Esophagus mucosa (tissue), 1 donor: ENCODE measurements around the gene IRS1. TPM values are rescaled to one million over a fixed set of nuclear protein-coding genes. Genes with fewer than 3 reads are reported as not detected.
"Not testable (repeated sequence)": the region's sequence is repeated elsewhere in the genome, so short reads cannot be mapped to it uniquely, and the experiment has no call there.

Experiments used
- ATAC-seq: fragments of 200-7000 bp; cut with Tn5 transposase; one replicate; pipeline ENCODE4 v1.9.1; 2020
- total RNA-seq: library from RNA; stranded (reverse); gene quantifications from one replicate; pipeline ENCODE4 v1.2.4, GENCODE V29; 2023
- donor health status: DM: yes; HTN: yes; CAD: no.

Gene IRS1, protein sequence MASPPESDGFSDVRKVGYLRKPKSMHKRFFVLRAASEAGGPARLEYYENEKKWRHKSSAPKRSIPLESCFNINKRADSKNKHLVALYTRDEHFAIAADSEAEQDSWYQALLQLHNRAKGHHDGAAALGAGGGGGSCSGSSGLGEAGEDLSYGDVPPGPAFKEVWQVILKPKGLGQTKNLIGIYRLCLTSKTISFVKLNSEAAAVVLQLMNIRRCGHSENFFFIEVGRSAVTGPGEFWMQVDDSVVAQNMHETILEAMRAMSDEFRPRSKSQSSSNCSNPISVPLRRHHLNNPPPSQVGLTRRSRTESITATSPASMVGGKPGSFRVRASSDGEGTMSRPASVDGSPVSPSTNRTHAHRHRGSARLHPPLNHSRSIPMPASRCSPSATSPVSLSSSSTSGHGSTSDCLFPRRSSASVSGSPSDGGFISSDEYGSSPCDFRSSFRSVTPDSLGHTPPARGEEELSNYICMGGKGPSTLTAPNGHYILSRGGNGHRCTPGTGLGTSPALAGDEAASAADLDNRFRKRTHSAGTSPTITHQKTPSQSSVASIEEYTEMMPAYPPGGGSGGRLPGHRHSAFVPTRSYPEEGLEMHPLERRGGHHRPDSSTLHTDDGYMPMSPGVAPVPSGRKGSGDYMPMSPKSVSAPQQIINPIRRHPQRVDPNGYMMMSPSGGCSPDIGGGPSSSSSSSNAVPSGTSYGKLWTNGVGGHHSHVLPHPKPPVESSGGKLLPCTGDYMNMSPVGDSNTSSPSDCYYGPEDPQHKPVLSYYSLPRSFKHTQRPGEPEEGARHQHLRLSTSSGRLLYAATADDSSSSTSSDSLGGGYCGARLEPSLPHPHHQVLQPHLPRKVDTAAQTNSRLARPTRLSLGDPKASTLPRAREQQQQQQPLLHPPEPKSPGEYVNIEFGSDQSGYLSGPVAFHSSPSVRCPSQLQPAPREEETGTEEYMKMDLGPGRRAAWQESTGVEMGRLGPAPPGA (N-terminal part only)
- total RNA-seq = 13.9 TPM

DNA sequence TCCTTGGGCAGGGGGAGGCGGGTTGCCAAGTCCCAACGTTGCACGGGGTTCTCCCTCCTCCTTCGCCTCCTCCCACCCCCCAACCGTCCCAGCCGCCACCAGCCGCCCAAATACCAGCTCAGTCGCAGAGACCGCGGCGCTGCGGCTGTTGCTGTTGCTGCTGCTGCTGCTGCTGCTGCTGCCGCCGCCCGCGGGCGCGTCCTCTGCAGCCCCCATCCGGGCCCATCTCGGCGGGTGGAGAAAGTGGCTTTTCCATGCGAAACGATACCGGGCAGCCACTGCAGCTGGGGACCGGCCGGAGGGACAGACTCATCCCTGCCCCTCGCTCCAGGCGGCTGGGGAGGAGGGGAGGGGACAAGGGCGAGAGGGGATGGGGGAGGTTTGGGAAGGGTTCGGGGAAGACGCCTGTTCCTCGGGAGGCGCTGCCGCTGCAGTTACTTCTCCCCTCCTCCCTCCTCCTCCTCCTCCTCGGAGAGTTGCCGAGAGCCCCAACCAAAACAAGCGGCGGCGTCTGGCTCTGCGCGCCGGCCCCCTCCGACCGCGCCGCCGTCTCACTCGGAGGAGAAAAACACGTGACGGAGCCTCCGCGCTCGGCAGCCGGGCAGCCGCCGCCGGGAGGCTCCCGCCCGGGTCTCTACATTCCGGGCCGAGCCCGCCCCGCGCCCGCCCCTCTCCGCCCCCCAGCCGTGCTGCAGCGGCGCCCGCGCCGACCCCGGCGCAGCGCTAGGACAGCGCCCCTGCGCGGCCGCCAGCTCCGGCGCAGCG is at the start of gene IRS1:
Gene IRS1 (minus strand): TSS at position 610 of the 765 bp plus-strand sequence. CDS start 1,082 bp downstream, outside the sequence.
- peak; percentile 63 for ATAC-seq

DNA sequence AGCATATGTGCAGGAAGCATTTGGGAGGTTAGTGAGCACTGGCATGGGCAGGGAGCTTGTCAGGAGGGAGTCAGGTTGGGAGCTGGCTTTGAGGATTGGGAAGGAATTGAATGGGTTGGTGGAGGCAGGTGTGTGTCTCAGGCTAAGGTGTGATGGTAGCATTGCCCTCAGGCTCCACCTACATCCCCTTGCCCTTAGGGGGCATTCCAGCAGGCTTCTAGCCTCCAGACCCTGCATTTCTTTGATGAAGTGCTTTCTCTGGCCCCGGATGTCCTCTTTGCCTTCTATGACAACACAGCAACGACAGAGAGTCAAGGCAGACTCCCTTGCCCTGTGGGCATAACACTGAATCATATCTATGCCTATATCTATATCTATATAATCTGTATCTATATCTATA is 49.7 kb upstream of the IRS1 start:
- no peak for ATAC-seq

DNA sequence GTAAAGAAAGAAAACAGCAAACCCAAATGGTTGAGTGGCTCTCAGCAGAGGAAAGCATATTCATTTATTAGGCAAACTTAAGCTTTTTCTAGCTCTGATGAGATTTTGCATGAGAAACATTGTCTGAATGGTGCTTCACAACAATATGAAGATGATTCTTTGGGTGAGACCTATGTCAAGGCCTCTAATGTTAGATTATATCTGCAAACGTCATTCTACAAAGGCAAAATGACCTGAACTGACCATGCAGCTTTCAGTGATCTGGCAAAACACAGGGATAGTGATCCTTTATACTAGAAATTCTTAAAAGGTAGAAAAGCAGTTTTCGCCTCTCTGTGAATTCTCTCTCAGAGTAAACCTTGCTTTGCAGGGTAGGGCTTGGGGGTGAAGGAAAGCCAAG is 47.9 kb upstream of the IRS1 start:
- no peak for ATAC-seq

DNA sequence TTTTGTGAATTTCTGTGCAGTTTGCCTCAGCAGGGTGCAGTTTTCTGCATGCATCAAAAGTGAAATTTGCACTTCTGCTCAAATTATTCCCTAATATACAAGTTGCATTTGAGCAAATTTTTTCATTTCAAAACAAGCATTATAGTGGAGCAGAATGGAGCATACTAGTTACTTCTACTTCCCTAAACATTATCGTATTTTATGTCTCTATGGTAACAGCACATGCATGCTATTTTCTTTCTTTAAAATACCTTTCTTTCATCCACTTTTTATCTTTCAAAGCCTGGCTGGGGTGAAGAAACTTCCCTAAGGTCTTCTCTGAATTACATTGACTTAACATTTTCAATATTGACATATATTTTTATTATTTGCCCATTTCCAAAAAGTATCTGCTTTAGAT is 47.5 kb upstream of the IRS1 start:
- ATAC-seq = no peak

DNA sequence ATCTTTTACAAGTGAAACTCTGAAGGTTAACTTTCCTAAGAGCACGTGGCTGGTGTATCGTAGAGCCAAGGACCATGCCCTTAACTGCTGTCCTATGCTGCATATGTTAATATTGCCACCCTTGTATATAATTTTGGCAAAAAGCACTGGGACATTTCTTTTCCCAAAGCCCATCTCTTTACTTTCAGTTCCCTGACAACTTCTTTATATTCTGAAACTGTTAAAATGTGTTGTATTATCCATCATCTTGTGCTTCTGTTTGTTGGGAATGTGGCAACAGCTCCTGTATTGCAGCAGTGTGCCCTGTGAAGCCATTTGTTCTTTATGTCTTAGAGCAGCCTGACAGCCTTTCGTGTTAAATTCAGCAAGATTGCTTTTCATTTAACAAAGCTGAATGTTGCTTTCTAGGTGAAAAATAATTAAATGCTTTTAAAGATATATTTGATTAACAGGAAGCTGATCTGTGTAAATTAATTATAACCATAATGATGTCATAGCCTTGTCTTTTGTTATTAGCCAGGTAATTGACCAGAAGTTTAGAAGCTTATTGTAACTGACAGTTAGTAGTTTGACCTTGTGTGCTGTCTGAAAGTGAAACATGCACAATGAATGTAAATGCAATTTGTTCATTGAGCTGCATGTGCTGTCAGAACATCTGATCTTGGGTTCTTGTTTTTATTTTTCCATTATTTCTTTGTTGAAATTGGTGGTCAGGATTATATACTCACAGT is 45.9 kb upstream of the IRS1 start:
- ATAC-seq = no peak

- not testable (repeated sequence) for ATAC-seq
These were observed 43.4 kb upstream of the IRS1 start for GRCh38 chr2:226843001-226843400.

DNA sequence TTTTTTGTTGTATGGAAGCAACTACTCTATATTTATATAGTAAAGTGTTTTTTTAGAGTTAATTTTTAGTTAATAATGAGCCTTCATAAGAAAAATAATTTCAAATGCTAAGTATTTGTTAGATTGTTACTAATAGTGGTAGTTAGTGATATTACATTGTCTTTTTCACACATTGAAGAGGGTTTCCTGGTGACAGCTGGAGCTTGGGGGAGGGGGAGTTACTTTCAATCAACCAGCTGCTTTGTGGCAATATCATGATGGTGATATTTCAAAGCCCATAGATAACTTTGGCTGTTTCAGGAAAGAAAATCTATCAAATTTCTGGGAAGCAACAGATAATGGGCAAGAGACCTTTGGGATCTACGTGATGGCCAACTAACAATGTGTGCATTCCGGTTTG is 40.3 kb upstream of the IRS1 start:
- ATAC-seq = no peak

GRCh38 chr2:226839161-226839560 is 39.5 kb upstream of the IRS1 start:
- ATAC-seq = no peak

GRCh38 chr2:226838722-226839121 is 39.1 kb upstream of the IRS1 start:
- no peak for ATAC-seq

- ATAC-seq = no peak
These were observed 38.4 kb upstream of the IRS1 start for GRCh38 chr2:226837787-226838603.

GRCh38 chr2:226837334-226837733 is 37.7 kb upstream of the IRS1 start:
- ATAC-seq = no peak

DNA sequence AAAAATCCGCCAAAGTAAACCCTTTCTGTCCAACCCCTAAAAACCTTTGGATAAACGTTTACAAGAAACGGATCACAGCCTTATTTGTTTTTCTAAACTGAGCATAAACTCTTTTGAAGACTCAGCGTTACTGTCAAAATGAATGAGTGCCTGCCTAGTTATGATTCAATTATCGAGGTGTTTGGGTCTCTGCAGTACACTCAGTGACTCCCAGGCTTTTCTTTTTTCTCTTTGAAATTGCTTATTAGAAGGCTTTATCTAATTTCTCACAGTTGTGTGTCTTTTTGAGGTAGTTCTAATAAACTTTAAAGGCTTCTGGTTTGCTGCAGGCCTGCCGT is 36.9 kb upstream of the IRS1 start:
- ATAC-seq = peak; percentile 8

- ATAC-seq = peak; percentile 99
These were observed 36.4 kb upstream of the IRS1 start, which contains the start of gene RHBDD1 for GRCh38 chr2:226835796-226836547. TSS of gene RHBDD1 (plus strand) at chr2:226836054. CDS start at chr2:226864694, 28,640 bp downstream.

DNA sequence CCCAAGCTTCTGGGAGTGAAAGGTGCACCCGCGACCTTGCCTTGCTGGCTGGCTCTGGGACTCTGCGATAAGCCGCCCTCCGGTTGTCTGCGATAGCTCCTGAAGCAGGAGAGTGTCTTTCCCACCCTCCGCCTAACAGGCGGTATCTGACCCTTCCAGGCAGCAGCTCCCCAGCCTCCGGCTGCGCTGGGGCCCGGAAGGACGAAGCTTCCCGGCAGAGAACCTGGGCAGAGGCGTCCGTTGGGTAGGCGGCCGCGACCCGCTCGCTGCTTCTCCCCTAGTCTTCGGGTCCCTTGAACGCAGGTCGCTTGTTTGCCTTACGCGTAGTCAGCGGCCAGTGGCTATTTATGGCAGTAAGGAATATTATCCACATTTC is 35.8 kb upstream of the IRS1 start:
- ATAC-seq = peak; percentile 16

DNA sequence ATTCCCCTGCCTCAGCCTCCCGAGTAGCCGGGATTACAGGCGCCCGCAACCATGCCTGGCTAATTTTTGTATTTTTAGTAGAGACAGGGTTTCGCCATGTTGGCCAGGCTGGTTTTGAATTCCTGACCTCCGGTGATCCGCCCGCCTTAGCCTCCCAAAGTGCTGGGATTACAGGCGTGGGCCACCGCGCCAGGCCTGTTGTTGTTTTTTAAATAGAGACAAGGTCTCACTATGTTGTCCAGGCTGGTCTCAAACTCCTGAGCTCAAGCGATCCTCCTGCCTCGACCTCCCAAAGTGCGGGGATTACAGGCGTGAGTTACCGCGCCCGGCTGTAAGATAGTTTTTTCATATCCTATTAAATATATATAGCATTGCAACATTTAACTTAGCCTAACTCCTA is 35.3 kb upstream of the IRS1 start:
- ATAC-seq = not testable (repeated sequence)

DNA sequence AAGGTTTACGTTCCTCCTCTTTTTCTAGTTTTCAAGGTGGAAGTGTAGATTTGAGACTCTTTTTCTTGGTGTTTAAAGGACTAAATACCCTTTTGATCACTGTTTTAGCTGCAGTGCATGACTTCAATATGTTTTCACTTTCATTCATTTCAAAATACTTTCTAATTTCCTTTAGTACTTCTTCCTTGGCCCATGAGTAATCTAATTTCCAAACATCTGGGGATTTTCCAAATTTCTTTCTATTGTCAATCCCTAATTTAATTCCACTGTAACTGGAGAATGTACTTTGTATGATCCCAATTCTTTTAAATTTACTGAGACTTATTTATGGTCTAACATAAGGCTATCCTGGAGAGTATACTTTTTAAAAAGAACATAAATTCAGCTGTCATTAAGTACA is 32.4 kb upstream of the IRS1 start:
- ATAC-seq = no peak

DNA sequence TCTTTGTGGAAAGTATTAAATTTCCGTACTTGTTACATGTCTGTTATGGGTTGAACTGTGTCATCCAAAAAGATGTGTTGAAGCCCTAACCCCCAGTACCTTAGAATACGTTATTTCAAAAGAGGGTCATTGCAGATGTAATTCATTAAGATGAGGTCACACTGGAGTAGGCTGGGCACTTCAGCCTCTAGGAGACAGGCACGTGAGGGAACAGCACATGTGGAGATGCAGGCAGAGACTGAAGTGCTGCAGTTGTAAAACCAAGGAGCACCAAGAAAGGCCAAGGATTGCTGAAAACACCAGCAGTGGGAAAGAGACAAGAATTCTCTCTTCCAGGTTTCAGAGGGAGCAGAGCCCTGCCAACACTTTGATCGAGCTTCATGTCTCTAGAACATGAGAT is 31.6 kb upstream of the IRS1 start:
- no peak for ATAC-seq

DNA sequence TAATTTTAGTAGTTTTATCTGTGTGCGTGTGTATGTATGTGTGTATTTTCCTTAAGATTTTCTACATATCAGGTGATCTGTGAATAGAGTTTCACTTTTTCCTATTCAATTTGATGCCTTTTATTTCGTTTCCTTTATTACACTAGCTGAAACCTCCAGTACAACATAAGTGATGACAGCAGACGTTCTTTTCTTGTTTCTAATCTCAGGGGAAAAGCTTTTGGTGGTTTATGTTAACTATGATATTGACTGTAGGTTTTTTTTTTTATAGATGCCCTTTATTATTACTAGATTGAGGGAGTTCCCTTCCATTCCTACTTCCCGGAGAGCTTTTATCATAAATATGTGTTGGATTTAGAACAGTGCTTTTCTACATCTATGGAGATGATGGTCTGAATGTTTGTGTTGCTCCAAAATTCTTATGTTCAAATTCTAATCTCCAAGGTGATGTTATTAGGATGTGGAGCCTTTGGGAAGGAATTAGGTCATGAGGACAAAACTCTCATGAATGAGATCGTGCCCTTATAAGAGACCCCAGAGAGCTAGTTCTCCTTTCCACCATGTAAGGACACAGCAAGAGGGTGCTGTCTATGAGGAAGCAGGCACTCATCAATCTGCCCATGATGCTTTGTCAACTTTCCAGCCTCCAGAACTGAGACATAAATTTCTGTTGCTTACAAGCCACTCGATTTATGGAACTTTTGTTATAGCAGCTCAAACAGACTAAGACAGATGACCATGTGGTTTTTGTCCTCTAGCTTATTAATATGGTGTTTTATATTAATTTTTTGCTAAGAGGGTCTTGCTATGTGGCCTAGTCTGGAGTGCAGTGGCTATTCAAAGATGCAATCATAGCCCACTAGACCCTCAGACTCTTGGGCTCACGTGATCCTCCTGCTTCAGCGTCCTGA is 30.4 kb upstream of the IRS1 start:
- no peak for ATAC-seq

DNA sequence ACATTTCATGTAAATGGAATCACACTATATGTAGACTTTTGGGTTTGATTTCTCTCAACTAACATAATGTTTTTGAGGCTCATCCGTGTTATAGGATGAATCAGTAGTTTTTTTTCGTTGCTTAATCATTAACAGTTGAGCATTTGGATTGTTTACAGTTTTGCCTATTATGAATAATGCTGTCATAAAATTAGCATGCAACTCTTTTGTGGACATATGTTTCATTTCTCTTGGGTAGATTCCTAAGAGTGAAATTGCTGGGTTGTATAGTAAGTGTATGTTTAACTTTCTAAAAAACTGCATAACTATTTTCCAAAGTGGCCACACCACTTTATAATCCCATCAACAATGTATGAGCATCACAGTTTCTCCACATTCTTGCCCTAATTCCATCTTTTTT is 28.6 kb upstream of the IRS1 start:
- no peak for ATAC-seq
